GM23338 (cell line): ENCODE measurements around the gene FFAR3.

ENCODE experiments used
- EZH2phosphoT487 ChIP-seq: fragments of 200-600 bp; sonication (generic); IDR thresholded peaks from one replicate; pipeline ENCODE4 v1.8.1; 2018; ENCODE audit warnings: antibody characterized with exemption; ENCODE audit not compliant: unreplicated experiment
- JUNB ChIP-seq: IDR thresholded peaks from one replicate; pipeline ENCODE4 v1.6.1; 2016; ENCODE audit warnings: antibody characterized with exemption; ENCODE audit not compliant: unreplicated experiment
- POLR2AphosphoS5 ChIP-seq: IDR thresholded peaks from 2 replicates; pipeline ENCODE4 v1.6.1; 2016; ENCODE audit warnings: antibody characterized with exemption, low read depth
- STAT1 ChIP-seq: IDR thresholded peaks from one replicate; pipeline ENCODE4 v1.6.1; 2016; ENCODE audit warnings: antibody characterized with exemption; ENCODE audit not compliant: unreplicated experiment
- TF ChIP-seq, protein P1 (sequence below), 2 experiments: fragments of 200-600 bp in 1 of 2; sonication (generic) in 1 of 2; conservative IDR thresholded peaks; 2 replicates each; pipeline versions ENCODE4 v1.5.1 to v1.6.1; 2016 to 2017; ENCODE audit warnings: antibody characterized with exemption in 2 of 2, low read depth in 2 of 2, mild to moderate bottlenecking in 2 of 2, moderate library complexity in 1 of 2

- TF ChIP-seq, protein P1, sequence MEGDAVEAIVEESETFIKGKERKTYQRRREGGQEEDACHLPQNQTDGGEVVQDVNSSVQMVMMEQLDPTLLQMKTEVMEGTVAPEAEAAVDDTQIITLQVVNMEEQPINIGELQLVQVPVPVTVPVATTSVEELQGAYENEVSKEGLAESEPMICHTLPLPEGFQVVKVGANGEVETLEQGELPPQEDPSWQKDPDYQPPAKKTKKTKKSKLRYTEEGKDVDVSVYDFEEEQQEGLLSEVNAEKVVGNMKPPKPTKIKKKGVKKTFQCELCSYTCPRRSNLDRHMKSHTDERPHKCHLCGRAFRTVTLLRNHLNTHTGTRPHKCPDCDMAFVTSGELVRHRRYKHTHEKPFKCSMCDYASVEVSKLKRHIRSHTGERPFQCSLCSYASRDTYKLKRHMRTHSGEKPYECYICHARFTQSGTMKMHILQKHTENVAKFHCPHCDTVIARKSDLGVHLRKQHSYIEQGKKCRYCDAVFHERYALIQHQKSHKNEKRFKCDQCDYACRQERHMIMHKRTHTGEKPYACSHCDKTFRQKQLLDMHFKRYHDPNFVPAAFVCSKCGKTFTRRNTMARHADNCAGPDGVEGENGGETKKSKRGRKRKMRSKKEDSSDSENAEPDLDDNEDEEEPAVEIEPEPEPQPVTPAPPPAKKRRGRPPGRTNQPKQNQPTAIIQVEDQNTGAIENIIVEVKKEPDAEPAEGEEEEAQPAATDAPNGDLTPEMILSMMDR (conservative IDR thresholded peaks at IDR 0.05; ENCODE audit: low read depth in 2 of 2), result no peak
- no peak for TF ChIP-seq JUNB
- TF ChIP-seq EZH2phosphoT487, result no peak
- TF ChIP-seq STAT1, result no peak
- TF ChIP-seq POLR2AphosphoS5, result no peak
Observed at GRCh38 chr19:35318679-35319448, 39.4 kb upstream of the FFAR3 start.
